Osteoblast (primary cell): ENCODE data around the gene CDH4. TPM values are rescaled to one million over a fixed set of nuclear protein-coding genes. Genes with fewer than 3 reads are reported as not detected.
A peak's percentile ranks its signal among the peaks of the same experiment; 100 is the strongest.

Experiments
- DNase-seq: peaks from one replicate; pipeline ENCODE4 v3.0.0; 2011; ENCODE audit warnings: low spot score, mixed read lengths; ENCODE audit not compliant: insufficient read length; ENCODE audit errors: missing footprints
- H2AFZ ChIP-seq: 2 replicates; pipeline ENCODE4 v1.6.0; 2011; ENCODE audit warnings: mild to moderate bottlenecking, low read length
- H3K27ac ChIP-seq: 2 replicates; pipeline ENCODE4 v1.5.1; 2011; ENCODE audit warnings: mild to moderate bottlenecking, low read depth, low read length, moderate library complexity
- H3K27me3 ChIP-seq: 2 replicates; pipeline ENCODE4 v1.6.0; 2012; ENCODE audit warnings: mild to moderate bottlenecking, control low read depth, inconsistent platforms, low read length, moderate library complexity; ENCODE audit not compliant: insufficient read depth
- H3K36me3 ChIP-seq: 2 replicates; pipeline ENCODE4 v1.5.1; 2011; ENCODE audit warnings: mild to moderate bottlenecking, low read length, control low read depth, moderate library complexity; ENCODE audit not compliant: insufficient read depth
- H3K4me1 ChIP-seq: 2 replicates; pipeline ENCODE4 v1.5.1; 2011; ENCODE audit warnings: mild to moderate bottlenecking, low read length, control low read depth, moderate library complexity; ENCODE audit not compliant: insufficient read depth
- H3K4me2 ChIP-seq: 2 replicates; pipeline ENCODE4 v1.6.0; 2011; ENCODE audit warnings: mild to moderate bottlenecking, low read length; ENCODE audit not compliant: insufficient read depth
- H3K4me3 ChIP-seq: fragments of 200-600 bp; sonication (generic); 3 replicates; pipeline ENCODE4 v1.5.1; 2012; ENCODE audit warnings: mild to moderate bottlenecking, low read length, inconsistent platforms; ENCODE audit not compliant: insufficient read depth
- H3K79me2 ChIP-seq: 2 replicates; pipeline ENCODE4 v1.6.0; 2012; ENCODE audit warnings: mild to moderate bottlenecking, low read length, control low read depth, inconsistent platforms; ENCODE audit not compliant: insufficient read depth
- H3K9me3 ChIP-seq: 2 replicates; pipeline ENCODE4 v1.5.1; 2011; ENCODE audit warnings: low read depth, low read length, control low read depth
- H4K20me1 ChIP-seq: 2 replicates; pipeline ENCODE4 v1.6.0; 2012; ENCODE audit warnings: mild to moderate bottlenecking, low read length, control low read depth; ENCODE audit not compliant: insufficient read depth
- total RNA-seq: library from RNA; depleted of rRNA; stranded (reverse); fragments of >200 nt; gene quantifications from 2 replicates; pipeline ENCODE4 v1.2.3, GENCODE V29; 2012
- TF ChIP-seq, protein P1 (sequence below): IDR thresholded peaks from 2 replicates; pipeline ENCODE4 v1.5.1; 2011; ENCODE audit warnings: mild to moderate bottlenecking, low read depth, low read length, moderate library complexity; ENCODE audit errors: extremely low read depth

CDH4 gene
- total RNA-seq, 1 donor, result 1.1 TPM

- TF ChIP-seq, protein P1, sequence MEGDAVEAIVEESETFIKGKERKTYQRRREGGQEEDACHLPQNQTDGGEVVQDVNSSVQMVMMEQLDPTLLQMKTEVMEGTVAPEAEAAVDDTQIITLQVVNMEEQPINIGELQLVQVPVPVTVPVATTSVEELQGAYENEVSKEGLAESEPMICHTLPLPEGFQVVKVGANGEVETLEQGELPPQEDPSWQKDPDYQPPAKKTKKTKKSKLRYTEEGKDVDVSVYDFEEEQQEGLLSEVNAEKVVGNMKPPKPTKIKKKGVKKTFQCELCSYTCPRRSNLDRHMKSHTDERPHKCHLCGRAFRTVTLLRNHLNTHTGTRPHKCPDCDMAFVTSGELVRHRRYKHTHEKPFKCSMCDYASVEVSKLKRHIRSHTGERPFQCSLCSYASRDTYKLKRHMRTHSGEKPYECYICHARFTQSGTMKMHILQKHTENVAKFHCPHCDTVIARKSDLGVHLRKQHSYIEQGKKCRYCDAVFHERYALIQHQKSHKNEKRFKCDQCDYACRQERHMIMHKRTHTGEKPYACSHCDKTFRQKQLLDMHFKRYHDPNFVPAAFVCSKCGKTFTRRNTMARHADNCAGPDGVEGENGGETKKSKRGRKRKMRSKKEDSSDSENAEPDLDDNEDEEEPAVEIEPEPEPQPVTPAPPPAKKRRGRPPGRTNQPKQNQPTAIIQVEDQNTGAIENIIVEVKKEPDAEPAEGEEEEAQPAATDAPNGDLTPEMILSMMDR, result no peak
These were observed 712.9 kb downstream of the CDH4 start for GRCh38 chr20:61964675-61965605.

GRCh38 chr20:61965606-61966491 is 713.8 kb downstream of the CDH4 start:
- Histone ChIP-seq H3K36me3 (no peaks in the 10 kb centered on the region), H3K4me3 (no peak overlapping the region), H3K9me3 (no peaks in the 10 kb centered on the region), H3K4me2 (no peak overlapping the region), H4K20me1 (no peaks in the 10 kb centered on the region), H3K4me1 (no peaks in the 10 kb centered on the region), H3K27me3 (peaks cover 26% of the 10 kb centered on the region), H3K27ac (no peak overlapping the region), H3K79me2 (no peaks in the 10 kb centered on the region), H2AFZ (no peak overlapping the region)
- peak; percentile 82 for DNase-seq
- TF ChIP-seq, protein P1, result peak; percentile 4

More at GRCh38 chr20:61964675-61965605, 712.9 kb downstream of the CDH4 start:
- H3K27me3 ChIP-seq, result peaks cover 26% of the 10 kb centered on the region
- H3K4me1 ChIP-seq, result no peaks in the 10 kb centered on the region
- H3K9me3 ChIP-seq, result no peaks in the 10 kb centered on the region
- H3K4me2 ChIP-seq, result no peak overlapping the region
- no peaks in the 10 kb centered on the region for H3K36me3 ChIP-seq
- no peak overlapping the region for H2AFZ ChIP-seq
- no peak overlapping the region for H3K27ac ChIP-seq
- DNase-seq, result peak; percentile 89
- no peaks in the 10 kb centered on the region for H3K79me2 ChIP-seq
- no peak overlapping the region for H3K4me3 ChIP-seq
- H4K20me1 ChIP-seq, result no peaks in the 10 kb centered on the region

DNA sequence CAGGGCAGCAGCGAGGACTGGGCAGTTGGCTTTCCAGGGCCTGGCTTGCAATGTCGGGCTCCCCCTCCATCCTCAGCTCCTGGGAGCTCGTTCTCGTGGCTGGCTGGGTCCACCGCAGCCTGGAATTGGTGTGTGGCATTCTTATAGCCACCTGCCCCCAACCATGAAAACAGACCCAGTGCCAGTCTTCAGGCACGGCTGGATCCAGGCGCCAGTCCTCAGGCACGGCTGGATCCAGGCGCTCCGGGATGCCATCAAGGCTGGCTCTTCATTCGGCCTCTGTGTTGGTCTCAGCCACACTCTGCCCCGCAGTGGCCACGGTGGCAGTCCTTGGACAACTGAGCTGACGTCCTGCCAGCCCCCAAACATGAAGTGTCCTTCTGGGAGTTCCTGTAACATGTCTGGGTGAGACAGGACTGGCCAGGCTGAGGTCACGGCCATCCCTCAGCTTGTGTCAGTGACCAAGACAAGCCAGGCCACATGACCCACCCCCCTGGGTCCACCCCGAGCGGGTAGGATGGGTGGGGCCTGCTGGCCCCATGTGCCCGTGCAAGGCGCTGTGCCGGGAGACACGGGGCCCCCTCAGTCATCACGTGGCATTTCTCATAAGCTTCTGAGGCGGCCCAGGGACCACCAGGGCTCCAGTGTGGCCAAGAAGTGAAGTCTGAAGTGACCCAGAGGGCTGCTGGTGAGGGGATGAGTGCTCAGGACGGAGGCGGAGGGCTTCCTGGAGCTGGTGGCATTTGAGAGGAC is 714.6 kb downstream of the CDH4 start:
- H3K4me1 ChIP-seq, result no peaks in the 10 kb centered on the region

More for the DNA sequence above, 714.6 kb downstream of the CDH4 start:
- Histone ChIP-seq H3K27ac (no peak overlapping the region), H3K79me2 (no peaks in the 10 kb centered on the region), H3K4me3 (no peak overlapping the region), H3K27me3 (peaks cover 26% of the 10 kb centered on the region), H3K4me2 (no peak overlapping the region), H4K20me1 (no peaks in the 10 kb centered on the region), H3K9me3 (no peaks in the 10 kb centered on the region), H2AFZ (no peak overlapping the region), H3K36me3 (no peaks in the 10 kb centered on the region)
- TF ChIP-seq, protein P1, result peak; percentile 3
- peak; percentile 66 for DNase-seq
